Stimulated activated naive CD8-positive, alpha-beta T cell treated with anti-CD3 and anti-CD28 coated beads, Interleukin-15, amount 100 ng/mL, for 72 hours (primary cell): ENCODE results near the gene C13orf46.
"Not testable (repeated sequence)": the region's sequence is repeated elsewhere in the genome, so short reads cannot be mapped to it uniquely, and the experiment has no call there.

Experiments
- ATAC-seq: fragments of 150-1000 bp; cut with Tn5 transposase; 2 replicates; pipeline ENCODE4 v1.10.0; 2021; ENCODE audit warnings: mild to moderate bottlenecking, moderate library complexity
- DNase-seq, 2 donors: peaks; one replicate each; pipeline ENCODE4 v3.0.0; 2021 to 2022
- H3K27ac Mint-ChIP-seq, 2 donors: one replicate each; pipeline ENCODE4 v1.8.0; 2022; ENCODE audit warnings: mild to moderate bottlenecking in 2 of 2, mixed read lengths in 2 of 2, moderate library complexity in 2 of 2
- H3K27me3 Mint-ChIP-seq: one replicate; pipeline ENCODE4 v1.8.0; 2022; ENCODE audit warnings: mixed read lengths
- H3K4me1 Mint-ChIP-seq: one replicate; pipeline ENCODE4 v1.8.0; 2022; ENCODE audit warnings: mild to moderate bottlenecking, mixed read lengths
- H3K4me3 Mint-ChIP-seq, 2 donors: one replicate each; pipeline ENCODE4 v1.8.0; 2022; ENCODE audit warnings: mild to moderate bottlenecking in 2 of 2, mixed read lengths in 2 of 2, moderate library complexity in 1 of 2
- H3K9me3 Mint-ChIP-seq, 2 donors: one replicate each; pipeline ENCODE4 v1.8.0; 2022; ENCODE audit warnings: mixed read lengths in 2 of 2

The C13orf46 gene

DNA sequence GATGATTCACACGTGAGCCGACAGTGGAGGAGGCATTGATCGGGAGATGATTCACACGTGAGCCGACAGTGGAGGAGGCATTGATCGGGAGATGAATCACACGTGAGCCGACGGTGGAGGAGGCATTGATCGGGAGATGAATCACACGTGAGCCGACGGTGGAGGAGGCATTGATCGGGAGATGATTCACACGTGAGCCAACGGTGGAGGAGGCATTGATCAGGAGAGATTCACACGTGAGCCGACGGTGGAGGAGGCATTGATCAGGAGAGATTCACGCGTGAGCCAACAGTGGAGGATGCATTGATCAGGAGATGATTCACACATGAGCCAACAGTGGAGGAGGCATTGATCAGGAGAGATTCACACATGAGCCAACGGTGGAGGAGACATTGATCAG lies 60.0 kb downstream of the C13orf46 start:
- not testable (repeated sequence) for H3K27ac Mint-ChIP-seq, DNase-seq, H3K4me3 Mint-ChIP-seq, H3K9me3 Mint-ChIP-seq, ATAC-seq, H3K4me1 Mint-ChIP-seq
- H3K27me3 Mint-ChIP-seq: peaks cover 61% of the 10 kb centered on the region

GRCh38 chr13:113913408-113913807 lies 60.5 kb downstream of the C13orf46 start:
- not testable (repeated sequence) for H3K4me3 Mint-ChIP-seq, H3K4me1 Mint-ChIP-seq, H3K27ac Mint-ChIP-seq, H3K9me3 Mint-ChIP-seq, DNase-seq, ATAC-seq
- peaks cover 65% of the 10 kb centered on the region for H3K27me3 Mint-ChIP-seq

GRCh38 chr13:113912596-113912995 lies 61.3 kb downstream of the C13orf46 start:
- no peak for DNase-seq
- H3K4me3 Mint-ChIP-seq: no peak overlapping the region
- ATAC-seq: no peak
- peaks cover 0 to 6% of the 10 kb centered on the region in 2 donors for H3K9me3 Mint-ChIP-seq
- peaks cover 10% of the 10 kb centered on the region for H3K4me1 Mint-ChIP-seq
- no peak overlapping the region for H3K27ac Mint-ChIP-seq
- H3K27me3 Mint-ChIP-seq: peaks cover 73% of the 10 kb centered on the region

DNA sequence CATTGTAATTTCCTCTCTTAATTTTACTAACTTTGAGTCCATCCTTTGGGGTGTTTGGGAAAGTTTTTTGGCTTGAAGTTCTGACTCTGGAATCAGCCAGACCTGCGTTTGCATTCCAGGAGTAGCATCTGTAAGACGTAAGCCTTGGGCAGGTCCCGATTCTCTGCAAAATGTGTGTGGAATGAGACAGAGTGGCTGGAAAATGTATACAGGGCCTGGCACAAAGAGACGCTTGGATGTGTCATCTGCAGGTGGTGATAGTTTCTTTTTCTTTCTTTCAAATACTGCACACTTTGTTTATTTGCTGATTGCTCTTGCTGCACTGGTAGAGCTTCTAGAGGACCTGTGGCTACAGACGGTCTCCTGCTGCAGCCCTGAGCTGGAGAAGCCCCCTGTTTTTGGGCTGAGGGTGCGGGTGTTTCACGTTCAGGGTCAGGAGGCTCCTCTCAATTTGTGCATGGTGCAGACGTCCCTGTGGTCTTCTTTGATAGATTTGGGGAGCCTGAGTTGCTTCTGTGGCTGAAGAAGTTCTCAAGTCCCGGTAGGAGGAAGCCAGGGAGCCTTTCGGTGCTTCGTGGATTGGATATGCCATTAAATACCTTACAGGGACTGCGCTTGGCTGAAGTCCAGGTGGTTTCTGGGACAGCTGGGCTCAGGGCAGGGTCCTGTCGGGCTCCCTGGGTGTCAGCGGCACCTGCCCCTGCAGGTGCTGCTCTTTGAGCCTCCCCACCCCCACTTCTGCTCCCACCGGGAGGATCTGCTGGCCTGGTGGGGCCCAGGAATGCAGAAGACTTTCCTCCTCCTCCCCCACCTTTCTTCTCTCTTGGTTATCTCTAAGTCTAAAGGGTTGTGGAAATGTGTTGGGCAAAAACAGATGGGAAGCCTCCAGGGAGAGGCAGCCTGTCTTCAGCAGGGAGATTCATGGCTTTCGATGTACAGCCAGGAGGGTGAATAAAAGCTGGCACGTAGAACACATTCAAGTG lies 66.0 kb downstream of the C13orf46 start:
- ATAC-seq: no peak
- H3K27me3 Mint-ChIP-seq: peaks cover 53% of the 10 kb centered on the region

GRCh38 chr13:113906571-113906970 lies 67.3 kb downstream of the C13orf46 start:
- H3K9me3 Mint-ChIP-seq: no peaks in the 10 kb centered on the region
- ATAC-seq (no peak), DNase-seq (no peak)
- peaks cover 11% of the 10 kb centered on the region for H3K4me1 Mint-ChIP-seq
- H3K27ac Mint-ChIP-seq: no peak overlapping the region
- no peak overlapping the region for H3K4me3 Mint-ChIP-seq
- peaks cover 40% of the 10 kb centered on the region for H3K27me3 Mint-ChIP-seq

More for the DNA sequence above, 66.0 kb downstream of the C13orf46 start:
- Mint-ChIP-seq H3K9me3 (peaks cover 0 to 6% of the 10 kb centered on the region in 2 donors), H3K27ac (no peak overlapping the region), H3K4me3 (peak overlapping the region in 1 of 2 donors; percentile 48), H3K4me1 (peaks cover 11% of the 10 kb centered on the region)
- DNase-seq: no peak

- Mint-ChIP-seq H3K4me3 (no peak overlapping the region), H3K4me1 (peaks cover 11% of the 10 kb centered on the region), H3K27ac (no peak overlapping the region), H3K27me3 (peaks cover 37% of the 10 kb centered on the region), H3K9me3 (no peaks in the 10 kb centered on the region)
- DNase-seq (no peak), ATAC-seq (no peak)
Measured at GRCh38 chr13:113905942-113906341, 67.9 kb downstream of the C13orf46 start.

- Mint-ChIP-seq H3K9me3 (no peaks in the 10 kb centered on the region), H3K27me3 (peaks cover 29% of the 10 kb centered on the region), H3K4me1 (peaks cover 11% of the 10 kb centered on the region), H3K4me3 (no peak overlapping the region), H3K27ac (no peak overlapping the region)
- ATAC-seq: no peak
- no peak for DNase-seq
Measured at GRCh38 chr13:113905018-113905417, 68.9 kb downstream of the C13orf46 start.

GRCh38 chr13:113904411-113904810 lies 69.5 kb downstream of the C13orf46 start:
- no peak overlapping the region for H3K27ac Mint-ChIP-seq
- DNase-seq (no peak), ATAC-seq (peak; percentile 59)

DNA sequence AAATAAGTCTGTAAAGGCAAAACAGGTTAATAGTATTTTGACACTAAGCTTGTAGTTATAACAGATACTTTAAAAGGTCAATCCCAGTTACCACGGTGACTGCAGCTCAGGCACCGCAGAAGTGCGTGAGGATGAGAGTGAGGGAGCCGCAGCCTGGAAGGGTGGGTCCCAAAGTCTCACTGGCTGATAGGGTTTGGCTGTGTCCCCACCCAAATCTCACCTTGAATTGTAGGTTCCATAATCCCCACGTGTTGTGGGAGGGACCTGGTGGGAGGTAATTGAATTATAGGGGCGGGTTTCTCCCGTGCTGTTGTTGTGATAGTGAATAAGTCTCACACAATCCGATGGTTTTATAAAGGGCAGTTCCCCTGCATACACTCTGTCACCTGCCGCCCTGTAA lies 70.0 kb downstream of the C13orf46 start:
- Mint-ChIP-seq H3K9me3 (no peaks in the 10 kb centered on the region), H3K27me3 (peaks cover 20% of the 10 kb centered on the region), H3K4me3 (no peak overlapping the region), H3K27ac (no peak overlapping the region), H3K4me1 (peaks cover 11% of the 10 kb centered on the region)
- ATAC-seq (no peak), DNase-seq (no peak)

More at GRCh38 chr13:113904411-113904810, 69.5 kb downstream of the C13orf46 start:
- peaks cover 25% of the 10 kb centered on the region for H3K27me3 Mint-ChIP-seq
- H3K4me3 Mint-ChIP-seq: no peak overlapping the region
- no peaks in the 10 kb centered on the region for H3K9me3 Mint-ChIP-seq
- peaks cover 11% of the 10 kb centered on the region for H3K4me1 Mint-ChIP-seq
